ENCODE results near the gene PCBD2.

- no peak for TF ChIP-seq POLR2A (IDR thresholded peaks at IDR 0.05; ENCODE audit: low read length)
- TF ChIP-seq GATA1 (IDR thresholded peaks at IDR 0.05; ENCODE audit: low read depth, low read length): no peak
These were observed 103.6 kb downstream of the PCBD2 start for GRCh38 chr5:135008556-135008955.

Data from erythroblast (primary cell).